HG02970 (cell line): ENCODE data around the gene FGFRL1.

Experiments
- ATAC-seq: cut with Tn5 transposase; IDR thresholded peaks from one replicate; pipeline ENCODE4 v1.9.1; 2021; ENCODE audit warnings: mild to moderate bottlenecking, moderate library complexity, moderate number of reproducible peaks; ENCODE audit not compliant: unreplicated experiment, low FRiP score

Gene FGFRL1, protein sequence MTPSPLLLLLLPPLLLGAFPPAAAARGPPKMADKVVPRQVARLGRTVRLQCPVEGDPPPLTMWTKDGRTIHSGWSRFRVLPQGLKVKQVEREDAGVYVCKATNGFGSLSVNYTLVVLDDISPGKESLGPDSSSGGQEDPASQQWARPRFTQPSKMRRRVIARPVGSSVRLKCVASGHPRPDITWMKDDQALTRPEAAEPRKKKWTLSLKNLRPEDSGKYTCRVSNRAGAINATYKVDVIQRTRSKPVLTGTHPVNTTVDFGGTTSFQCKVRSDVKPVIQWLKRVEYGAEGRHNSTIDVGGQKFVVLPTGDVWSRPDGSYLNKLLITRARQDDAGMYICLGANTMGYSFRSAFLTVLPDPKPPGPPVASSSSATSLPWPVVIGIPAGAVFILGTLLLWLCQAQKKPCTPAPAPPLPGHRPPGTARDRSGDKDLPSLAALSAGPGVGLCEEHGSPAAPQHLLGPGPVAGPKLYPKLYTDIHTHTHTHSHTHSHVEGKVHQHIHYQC

GRCh38 chr4:1011022-1011665 is at the start of gene FGFRL1:
Gene FGFRL1, plus strand, starts transcription at chr4:1011626. Its CDS starts 860 bp downstream, at chr4:1012486.
- no peak for ATAC-seq

DNA sequence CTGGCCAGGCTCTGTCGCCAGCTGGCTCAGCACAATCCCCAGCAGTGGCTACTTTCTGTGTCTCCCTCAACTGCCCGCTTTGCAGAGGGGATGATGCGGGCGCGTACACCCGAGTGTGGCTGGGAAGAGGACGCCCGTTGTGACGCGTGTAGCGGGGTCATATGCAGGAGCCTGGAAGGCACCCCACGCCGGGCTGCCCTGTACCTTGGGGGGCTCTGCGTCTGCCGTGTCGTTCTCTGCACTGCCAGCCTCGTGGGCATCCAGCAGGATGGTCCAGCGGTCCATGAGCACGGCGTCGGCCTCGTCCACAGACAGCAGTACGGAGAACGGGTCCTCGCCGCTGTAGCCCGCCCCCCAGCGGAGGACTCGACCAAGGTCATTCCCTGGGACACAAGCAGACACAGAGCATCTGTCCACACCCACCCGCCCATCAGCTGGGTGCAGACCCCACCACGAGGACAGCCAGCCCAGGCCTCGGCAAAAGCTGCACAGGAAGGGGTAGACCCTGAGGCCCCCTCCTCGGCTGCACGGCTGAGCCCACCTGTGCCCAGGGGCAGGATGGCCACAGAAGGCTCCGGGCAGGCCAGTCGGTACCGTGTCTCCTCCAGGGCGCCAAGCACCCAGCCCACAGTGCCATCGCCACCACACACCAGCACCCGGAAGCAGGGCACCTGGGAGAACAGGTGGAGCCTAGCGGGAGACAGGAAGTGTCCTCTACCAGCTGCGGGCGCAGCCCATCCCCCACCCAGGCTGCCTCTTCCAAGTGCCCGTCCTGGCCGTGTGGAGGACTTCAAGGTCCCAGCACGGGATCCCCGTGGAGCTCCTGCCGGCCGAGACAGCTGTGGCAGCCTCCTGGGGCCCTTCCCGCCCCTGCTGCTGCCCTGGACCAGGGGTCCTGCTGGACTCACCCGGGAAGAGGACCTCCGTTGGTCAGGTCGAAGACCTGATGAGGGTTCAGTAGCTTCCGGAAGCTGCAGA is 48.9 kb upstream of the FGFRL1 start:
- ATAC-seq: no peak

DNA sequence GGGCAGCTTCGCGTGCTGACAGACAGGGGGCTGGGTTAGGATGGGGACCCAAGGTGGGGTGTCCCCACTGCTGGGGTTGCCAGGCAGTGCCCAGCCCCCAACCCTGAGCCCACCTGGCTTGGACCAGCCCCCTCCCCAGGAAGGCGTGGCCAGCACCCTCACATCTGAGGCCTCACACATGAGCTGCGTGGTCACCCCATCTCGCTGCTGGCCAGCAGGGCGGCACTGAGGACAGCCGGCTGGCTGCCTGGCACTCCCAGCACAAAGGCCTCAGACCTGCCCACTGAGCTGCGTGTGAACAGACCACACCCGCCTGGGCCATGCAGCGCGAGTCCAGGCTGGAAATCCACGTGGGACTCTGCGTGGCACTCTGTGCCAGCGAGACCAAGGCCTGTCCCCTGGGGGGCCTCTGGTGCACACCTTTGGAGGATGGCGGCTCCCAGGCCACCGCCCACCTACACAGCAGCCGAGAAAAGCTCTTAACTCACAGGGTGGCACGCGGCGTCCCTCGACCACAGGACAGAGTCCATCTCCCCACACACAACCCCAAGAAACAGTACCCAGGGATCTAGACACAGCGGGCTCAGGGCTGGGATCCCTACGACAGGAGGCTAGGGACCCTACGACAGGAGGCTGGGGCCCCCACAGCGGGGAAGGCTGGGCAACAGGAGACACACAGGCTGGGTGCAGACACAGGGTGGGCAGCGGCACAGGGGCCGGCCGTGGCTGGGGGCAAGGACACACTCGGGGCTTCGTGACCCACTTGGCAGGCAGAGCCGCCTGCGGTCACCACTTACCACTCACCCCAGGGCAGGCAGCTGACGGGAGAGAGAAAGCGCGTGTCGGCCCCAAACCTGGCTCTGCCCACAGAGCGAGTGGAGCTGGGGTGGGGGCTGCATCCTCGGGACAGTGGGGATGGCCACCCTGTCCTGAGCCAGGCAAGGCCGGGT is 47.9 kb upstream of the FGFRL1 start:
- ATAC-seq: no peak

- ATAC-seq: no peak
Measured at GRCh38 chr4:964346-965025, 46.9 kb upstream of the FGFRL1 start.

DNA sequence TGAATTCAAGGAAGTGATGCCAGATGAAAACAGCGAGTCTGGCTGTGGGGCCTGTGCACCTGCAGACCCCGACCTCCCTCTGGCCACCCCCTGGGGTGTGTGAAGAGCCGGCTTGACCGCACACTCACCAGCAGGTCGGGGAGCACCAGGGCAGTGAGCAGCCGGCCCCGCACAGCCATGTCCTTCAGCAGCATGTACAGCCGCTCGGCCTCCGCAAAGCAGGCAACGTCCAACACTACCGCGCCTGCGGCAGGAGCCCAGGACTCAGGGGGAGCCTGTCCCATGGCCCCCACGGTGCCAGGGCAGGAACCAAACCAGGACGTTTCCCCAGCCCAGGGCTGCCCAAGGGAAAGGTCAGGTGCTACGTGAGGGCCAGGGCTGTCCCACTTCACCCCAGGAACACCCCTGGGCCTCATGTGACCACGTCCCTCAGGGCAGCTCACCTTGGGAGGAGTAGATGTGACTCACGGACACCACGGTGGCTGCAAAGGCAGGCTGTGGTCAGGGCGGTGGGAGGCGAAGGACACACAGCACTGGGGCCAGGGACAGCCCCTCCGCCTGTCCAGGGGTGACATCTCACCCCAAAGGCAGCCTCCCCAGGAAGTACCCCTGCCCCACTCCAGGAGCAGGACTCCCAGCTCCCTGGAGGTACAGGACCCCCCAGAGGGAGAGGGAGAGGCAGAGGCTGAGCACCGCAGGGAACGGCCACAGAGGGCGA is 46.2 kb upstream of the FGFRL1 start:
- ATAC-seq: no peak

- no peak for ATAC-seq
Measured at GRCh38 chr4:965766-966134, 45.7 kb upstream of the FGFRL1 start.

- ATAC-seq: no peak
Measured at GRCh38 chr4:966266-967112, 44.9 kb upstream of the FGFRL1 start.

DNA sequence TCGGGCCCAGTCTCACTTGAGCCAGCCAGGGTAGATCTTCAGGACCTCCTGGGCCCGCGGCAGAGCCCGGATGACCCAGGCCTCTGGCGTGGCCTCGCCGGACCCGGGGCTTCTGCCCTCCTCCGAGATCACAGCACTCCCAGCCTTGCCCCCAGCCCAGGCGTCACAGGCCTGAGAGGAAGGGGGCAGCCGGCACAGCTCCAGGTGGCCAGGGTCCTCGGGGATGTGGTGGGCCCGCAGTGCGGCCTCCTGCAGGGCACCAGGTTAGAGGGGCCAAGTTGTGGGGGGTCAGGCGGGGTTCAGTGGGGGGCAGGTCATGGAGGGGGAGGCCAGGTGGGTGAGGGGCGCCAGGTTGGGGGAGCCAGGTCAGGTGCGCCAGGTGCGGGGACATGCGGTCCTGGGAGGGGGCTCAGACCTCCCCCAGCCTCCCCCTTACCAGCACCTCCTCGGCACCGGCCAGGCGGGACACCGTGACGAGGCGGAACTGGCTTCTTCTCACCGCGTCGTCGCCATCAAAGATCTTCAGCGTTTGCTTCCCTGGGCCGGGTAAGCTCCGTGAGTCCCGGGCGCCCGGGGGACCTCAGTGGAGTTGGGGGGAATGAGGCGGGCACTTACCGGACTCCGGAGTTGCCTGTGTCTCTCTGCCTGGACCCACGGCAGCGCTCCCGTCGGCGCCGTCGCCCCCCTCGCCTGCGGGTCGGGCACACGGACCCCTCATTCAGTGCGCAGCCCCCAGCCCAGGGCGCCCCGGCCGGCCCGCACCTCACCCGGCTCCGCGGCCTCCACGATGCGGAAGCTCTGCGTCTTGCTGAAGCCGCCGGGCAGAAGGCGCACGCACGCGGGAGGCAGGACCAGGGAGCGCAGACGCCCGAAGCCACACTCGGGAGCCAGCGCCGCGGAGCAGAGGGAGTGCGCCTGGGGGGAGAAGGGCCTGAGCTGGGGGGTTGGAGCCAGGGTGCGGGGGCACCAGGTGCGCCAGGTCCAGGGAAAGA is 44.0 kb upstream of the FGFRL1 start:
- no peak for ATAC-seq

DNA sequence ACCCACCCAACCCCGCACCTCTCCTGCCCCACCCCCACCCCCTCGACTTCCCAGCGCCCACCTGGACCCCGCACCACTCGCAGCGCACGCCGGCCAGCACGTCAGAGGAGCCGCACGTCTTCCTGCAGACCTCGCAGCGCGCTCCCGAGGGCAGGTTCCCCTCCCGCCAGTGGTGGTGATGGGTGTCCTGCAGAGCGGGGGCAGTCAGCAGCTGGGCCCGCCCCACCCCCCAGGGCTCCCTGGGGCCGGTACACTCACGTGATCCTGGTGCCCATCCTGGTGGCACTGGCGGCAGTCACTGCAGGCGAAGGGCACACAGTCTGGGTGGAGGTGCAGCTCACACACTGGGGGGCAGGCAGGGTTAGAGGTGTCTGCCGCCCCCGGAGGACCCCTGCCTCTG is 43.2 kb upstream of the FGFRL1 start:
- no peak for ATAC-seq

DNA sequence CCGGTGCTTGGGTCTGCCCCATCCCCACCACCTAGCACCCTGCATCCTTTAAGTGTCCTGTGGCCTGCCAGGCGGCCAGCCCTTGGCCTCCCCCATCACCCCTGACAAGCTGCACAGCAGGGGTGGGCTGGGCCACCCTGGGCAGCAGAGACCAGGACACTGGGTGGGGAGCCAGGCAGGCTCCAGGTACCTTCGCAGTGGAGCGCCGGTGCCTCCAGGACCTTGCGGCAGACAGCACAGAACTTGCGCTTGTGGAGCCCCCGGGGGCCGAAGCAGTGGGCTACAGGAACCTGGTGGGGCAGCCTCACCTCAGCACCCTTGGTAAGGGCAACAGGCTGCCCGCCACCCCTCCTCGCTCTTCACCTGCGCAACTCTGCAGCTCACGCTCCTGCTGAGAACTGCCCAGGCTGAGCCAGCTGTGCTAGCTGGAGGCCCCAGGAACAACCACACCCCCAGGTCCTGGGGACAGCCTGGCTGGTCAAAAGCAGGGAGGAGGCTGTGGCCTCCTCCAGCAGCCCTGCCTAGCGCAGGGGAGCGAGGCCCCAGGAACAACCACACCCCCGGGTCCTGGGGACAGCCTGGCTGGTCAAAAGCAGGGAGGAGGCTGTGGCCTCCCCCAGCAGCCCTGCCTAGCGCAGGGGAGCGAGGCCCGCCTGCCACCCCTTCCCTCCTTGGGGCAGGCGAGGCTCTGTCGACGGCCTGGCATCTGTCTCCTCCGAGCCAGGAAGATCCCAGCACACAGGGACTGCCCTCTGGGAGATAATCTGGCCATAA is 42.6 kb upstream of the FGFRL1 start:
- no peak for ATAC-seq

GRCh38 chr4:970046-970745 is 41.2 kb upstream of the FGFRL1 start:
- no peak for ATAC-seq

GRCh38 chr4:970854-971520 is 40.4 kb upstream of the FGFRL1 start:
- no peak for ATAC-seq

DNA sequence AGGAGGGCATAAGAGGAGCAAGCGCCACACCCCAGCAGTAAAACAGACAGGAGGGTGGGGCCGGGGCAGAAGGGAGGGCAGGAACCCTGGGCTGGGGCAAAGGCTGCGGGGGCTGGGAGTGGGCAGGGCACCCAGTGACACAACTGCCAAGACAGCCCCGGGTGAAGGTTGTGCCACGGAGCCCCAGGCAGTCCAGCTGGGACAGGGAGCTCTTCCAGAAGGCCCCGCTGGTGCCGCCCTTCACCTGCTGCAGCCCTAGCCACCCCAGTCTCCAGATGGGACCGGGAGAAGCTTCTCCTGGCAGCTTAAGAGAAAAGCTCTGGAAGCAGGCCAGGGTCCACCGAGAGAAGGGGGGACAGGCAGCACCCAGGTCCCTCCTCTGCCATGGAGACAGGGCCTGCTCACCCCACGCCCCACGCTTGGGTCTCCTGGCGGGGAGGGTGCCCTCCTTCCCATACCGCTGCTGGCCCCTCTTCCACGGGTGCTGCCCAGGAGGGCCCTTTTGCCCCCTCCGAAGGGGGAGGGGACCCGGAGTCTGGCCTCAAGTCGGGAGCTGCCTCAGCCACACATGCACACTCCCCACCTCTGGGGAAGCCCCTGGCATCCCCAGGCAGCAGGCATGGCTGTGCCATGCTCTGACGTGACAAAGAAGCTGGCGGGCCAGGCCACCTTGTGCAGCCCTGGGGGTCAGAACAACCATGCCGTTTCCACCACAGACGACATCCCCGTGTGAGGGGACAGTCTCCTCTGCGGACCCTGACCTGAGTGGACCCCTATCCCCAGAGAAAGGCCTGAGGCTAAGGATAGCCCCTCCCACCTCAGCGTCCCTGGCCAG is 39.5 kb upstream of the FGFRL1 start:
- no peak for ATAC-seq
